ENCODE results near the gene FXYD1.

Gene FXYD1

GRCh38 chr19:35116072-35116801 is 22.4 kb upstream of the FXYD1 start:
- H3K4me3 ChIP-seq (ENCODE audit: low read length) = no peak overlapping the region
- no peak for TF ChIP-seq CTCF (conservative IDR thresholded peaks at IDR 0.05; ENCODE audit: low read depth, low read length)
- DNase-seq (ENCODE audit: low read depth) = no peak

GRCh38 chr19:35117116-35117515 is 21.5 kb upstream of the FXYD1 start:
- TF ChIP-seq CTCF (conservative IDR thresholded peaks at IDR 0.05; ENCODE audit: low read depth, low read length) = no peak
- no peak overlapping the region for H3K4me3 ChIP-seq (ENCODE audit: low read length)
- DNase-seq (ENCODE audit: low read depth) = no peak

GRCh38 chr19:35117799-35118198 is 20.8 kb upstream of the FXYD1 start:
- H3K4me3 ChIP-seq (ENCODE audit: low read length) = no peak overlapping the region
- no peak for TF ChIP-seq CTCF (conservative IDR thresholded peaks at IDR 0.05; ENCODE audit: low read depth, low read length)
- no peak for DNase-seq (ENCODE audit: low read depth)

GRCh38 chr19:35118268-35119020 is 20.2 kb upstream of the FXYD1 start:
- TF ChIP-seq CTCF (conservative IDR thresholded peaks at IDR 0.05; ENCODE audit: low read depth, low read length) = no peak
- DNase-seq (ENCODE audit: low read depth) = no peak
- no peak overlapping the region for H3K4me3 ChIP-seq (ENCODE audit: low read length)

- DNase-seq (ENCODE audit: low read depth) = no peak
- no peak for TF ChIP-seq CTCF (conservative IDR thresholded peaks at IDR 0.05; ENCODE audit: low read depth, low read length)
- H3K4me3 ChIP-seq (ENCODE audit: low read length) = no peak overlapping the region
Observed at GRCh38 chr19:35119091-35119490, 19.5 kb upstream of the FXYD1 start.

- no peak for TF ChIP-seq CTCF (conservative IDR thresholded peaks at IDR 0.05; ENCODE audit: low read depth, low read length)
- no peak for DNase-seq (ENCODE audit: low read depth)
- H3K4me3 ChIP-seq (ENCODE audit: low read length) = no peak overlapping the region
Observed at GRCh38 chr19:35119578-35120155, 19.0 kb upstream of the FXYD1 start.

All from retinal pigment epithelial cell (primary cell).